Kasumi-1 (cell line): ENCODE measurements around the gene SPRYD7.
"Not testable (repeated sequence)": the region's sequence is repeated elsewhere in the genome, so short reads cannot be mapped to it uniquely, and the experiment has no call there.

Experiments used
- DNase-seq, 2 experiments: peaks; one replicate each; lab custom pipeline; 2025; lab: John Stamatoyannopoulos, UW

SPRYD7 gene, protein sequence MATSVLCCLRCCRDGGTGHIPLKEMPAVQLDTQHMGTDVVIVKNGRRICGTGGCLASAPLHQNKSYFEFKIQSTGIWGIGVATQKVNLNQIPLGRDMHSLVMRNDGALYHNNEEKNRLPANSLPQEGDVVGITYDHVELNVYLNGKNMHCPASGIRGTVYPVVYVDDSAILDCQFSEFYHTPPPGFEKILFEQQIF

DNA sequence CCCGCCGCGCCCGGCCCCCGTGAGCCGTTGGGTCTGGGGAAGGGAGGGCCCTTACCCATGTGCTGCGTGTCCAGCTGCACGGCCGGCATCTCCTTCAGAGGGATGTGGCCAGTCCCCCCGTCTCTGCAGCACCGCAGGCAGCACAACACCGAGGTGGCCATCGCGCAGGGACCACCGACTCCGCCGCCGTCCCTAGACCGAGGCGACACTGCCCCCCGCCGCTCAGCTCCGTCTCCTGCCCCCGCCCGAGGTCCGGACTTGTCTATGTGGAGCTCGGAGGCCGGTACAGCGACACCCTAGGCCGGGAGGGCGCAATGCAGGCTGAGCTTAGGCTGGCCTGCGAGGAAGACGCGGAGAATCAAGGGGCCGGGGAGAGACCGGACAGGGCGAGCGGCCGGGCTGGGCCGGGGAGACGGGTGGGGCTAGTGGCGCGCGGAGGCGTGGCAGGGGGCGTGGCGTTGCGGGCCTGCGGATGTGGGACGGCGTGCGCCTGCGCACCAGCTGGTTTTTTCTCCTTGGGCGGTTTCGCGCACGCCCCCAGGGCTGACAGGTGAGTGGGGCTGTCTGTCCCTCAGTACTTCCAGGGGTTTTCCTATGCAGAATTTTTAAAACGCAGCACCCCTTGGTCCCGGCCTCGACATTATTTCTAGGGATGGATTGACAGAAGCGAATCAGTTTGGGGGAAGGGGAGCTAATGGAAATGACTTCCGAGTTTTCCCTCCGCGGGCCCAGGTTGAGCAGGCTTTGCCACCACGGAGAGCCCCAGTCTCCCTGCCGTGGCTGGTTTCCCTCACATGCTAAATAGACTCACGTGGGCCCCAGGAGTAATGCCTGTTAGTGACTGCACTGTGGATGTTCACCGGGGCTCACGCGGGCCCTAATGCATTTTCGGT is at the start of gene SPRYD7:
SPRYD7 (minus strand) TSS at position 266 of the 893 bp plus-strand sequence; CDS start at position 161, 105 bp downstream.
- DNase-seq, result peak; percentile 97 to 98

DNA sequence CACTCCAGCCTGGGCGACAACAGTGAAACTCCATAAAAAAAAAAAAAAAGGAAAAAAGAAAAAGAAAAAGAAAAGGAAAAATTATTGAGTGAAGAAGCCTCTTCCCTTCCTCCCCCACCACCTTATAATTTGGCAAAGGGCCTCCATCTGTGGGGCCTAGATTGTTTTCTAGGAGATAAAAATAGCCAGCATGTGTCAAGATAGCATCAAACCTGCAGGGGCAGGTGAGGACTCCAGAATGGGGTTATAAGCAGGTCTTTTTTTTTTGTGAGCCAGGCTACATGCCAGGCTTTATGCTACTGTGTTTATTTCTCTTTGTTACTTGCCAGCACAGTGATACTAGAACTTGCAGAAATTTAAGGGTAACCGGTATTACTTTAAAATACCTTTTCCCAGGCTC is 49.0 kb upstream of the SPRYD7 start:
- DNase-seq, result no peak

DNA sequence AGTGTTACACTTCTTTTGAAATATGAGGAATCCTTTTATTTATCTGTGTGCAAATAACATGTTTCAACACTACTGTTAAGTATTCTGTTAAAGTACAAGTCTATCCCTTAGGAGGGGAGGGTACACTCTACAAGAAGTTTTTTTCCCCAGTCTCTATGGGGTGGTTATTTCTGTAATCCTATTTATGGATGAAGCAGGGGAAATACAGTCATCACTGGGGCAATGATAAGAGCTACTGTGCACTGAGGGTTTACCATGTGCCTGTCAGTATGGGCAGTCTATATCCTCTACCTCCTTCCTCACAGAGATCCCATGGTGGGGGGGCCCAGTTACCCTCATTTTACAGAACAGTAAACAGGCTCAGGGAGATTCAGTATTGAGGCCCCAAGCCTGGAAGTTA is 44.1 kb upstream of the SPRYD7 start:
- DNase-seq, result peak; percentile 56 to 59

DNA sequence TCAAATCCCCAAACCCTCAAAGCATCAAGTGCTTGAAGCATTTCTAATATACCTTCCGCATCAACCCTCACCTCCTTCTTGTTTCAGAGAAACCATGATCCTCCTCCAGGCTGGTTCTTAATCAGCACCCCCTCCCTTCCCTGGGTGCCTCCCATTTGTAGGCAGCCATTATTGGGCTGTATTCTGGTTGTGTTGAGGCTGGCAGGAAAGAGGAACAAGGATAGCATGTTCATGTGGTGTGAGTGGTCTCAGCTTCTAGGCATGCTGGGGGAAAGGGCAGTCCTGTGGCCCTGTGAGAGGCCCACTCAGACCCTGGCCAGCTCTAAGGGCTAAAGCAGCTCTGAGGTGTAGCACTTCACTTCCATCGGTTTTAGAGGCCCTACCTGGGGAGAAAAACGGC is 41.9 kb upstream of the SPRYD7 start:
- peak; percentile 20 to 22 for DNase-seq

DNA sequence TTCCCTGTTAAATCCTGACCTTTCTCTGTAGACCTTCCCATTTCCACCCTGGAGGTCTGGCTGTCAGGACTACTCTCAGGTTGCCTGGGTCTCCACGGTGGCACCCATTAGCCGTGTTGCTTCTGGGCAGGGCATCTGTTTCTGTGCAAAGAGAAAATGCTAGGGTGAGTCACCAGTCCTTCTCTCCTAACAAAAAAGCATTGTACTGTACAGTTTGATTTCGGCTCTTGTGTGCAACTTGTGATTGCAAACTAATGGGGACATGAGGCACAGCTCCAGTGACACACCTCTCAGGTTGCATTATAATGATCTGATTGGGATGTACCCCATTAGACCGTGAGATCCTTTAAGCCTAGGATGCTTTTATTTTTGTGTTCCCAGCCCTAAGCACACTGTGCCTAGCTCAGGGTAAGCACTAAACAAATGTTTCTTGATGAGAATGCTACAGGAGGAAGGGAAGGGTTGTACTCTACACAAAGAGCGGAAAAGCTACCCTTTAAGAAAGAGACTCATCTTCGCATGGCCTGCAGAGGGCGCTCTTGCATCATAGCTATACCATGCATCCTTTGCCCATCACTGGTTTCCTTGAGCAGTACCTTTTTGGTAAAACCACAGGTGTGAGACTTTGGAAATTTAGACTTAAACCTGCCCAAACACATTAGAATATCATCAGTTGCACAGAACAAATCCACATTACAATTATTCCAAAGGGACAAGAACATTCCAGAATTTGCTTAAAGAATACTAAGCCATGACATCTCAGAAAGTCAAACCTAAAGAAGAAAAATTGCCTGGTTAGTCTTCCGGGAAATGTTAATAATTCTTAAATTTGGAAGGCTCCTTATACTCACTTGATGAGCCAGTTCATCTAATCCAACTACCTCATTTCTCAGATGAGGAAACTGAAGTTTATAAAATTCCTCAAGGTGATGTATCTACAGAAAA is 40.4 kb upstream of the SPRYD7 start:
- DNase-seq, result peak; percentile 78 to 92

DNA sequence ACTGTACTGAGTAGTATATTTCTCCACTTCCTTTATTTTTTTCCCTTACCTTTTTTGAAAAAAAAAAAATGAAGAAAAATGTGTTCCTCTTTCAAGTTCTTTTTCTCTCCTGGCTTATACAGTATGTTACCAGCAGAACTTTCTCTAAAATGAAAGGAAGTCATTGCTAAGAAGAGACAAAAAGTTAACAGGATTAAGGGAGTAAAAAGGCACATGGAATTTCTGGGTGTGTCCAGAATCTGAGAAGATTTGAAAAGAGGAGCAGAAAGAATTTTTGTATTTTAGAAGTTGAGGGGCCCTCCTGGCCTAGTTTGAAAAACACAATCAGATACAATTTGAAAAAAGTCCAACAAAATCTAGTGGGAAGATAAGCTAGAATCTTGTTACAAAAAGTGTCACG is 39.7 kb upstream of the SPRYD7 start:
- DNase-seq, result no peak

DNA sequence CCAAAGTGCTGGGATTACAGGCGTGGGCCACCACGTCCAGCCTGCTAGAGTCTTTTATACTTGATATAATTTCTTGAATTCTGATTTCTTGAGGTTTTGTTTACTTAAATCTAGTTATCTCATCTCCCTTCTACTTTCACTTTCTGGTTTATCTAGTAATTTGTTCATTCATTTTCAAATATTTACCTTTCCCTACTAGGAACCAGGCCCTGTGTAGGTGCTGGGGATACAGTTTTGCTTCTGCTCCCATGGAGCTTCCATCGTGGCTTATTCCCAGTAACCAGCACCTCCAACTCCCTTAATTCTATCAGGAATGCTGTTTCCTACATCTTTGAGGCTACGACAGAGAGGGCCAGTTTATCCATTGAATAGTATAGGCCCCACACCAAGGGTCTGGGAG is 36.6 kb upstream of the SPRYD7 start:
- no peak for DNase-seq

DNA sequence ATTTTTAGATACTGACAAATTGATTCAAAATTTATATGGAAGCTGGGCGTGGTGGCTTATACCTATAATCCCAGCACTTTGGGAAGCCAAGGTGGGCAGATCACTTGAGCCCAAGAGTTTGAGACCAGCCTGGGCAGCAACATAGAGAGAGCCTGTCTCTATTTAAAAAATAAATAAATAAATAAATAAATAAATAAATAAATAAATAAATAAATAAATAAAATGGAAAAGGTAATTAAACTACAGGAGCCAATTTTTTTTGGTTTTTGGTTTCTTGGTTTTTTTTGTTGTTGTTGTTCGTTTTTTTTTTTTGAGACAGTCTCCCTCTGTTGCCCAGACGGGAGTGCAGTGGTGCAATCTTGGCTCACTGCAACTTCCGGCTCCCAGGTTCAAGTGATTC is 31.3 kb upstream of the SPRYD7 start:
- no peak for DNase-seq

DNA sequence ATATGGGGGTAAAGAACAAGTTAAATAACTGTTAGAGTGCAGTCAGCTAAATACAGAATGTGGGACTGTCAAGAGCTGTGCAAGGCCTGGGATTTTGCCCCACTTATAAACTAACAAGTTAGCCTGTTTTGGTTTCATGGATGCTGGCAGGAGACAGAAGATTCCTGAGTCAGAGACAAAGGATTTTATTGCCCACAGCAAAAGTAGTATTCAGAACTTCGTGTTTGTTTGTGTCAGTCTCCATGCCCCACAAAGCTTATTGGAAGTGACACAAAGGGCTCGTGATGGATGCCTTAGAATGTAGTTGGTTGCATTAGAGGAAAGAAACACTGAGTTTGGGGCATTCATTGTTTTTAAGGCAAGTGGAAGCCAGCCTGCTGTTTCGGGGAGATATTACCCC is 22.2 kb upstream of the SPRYD7 start:
- no peak for DNase-seq

DNA sequence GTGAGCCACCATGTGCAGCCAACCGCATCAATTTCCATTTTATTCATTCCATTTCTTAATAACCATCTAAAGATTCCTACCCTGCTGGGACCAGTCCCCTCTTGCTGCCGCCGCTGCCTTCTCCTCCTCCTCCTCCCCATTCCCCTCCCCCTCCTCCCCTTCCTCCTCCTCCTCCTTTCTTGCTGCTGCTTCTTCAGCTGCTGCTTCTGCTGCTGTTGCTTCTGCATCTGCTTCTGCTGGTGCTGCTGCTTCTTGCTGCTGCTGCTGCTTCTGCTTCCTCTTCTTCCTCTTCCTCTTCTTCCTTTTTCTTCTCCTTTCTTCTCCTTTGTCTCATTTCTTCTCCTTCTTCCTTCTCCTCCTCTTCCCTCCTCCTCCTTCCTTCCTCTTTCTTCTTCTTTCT is 20.0 kb upstream of the SPRYD7 start:
- DNase-seq, result peak in 1 of 2 experiments; percentile 38

DNA sequence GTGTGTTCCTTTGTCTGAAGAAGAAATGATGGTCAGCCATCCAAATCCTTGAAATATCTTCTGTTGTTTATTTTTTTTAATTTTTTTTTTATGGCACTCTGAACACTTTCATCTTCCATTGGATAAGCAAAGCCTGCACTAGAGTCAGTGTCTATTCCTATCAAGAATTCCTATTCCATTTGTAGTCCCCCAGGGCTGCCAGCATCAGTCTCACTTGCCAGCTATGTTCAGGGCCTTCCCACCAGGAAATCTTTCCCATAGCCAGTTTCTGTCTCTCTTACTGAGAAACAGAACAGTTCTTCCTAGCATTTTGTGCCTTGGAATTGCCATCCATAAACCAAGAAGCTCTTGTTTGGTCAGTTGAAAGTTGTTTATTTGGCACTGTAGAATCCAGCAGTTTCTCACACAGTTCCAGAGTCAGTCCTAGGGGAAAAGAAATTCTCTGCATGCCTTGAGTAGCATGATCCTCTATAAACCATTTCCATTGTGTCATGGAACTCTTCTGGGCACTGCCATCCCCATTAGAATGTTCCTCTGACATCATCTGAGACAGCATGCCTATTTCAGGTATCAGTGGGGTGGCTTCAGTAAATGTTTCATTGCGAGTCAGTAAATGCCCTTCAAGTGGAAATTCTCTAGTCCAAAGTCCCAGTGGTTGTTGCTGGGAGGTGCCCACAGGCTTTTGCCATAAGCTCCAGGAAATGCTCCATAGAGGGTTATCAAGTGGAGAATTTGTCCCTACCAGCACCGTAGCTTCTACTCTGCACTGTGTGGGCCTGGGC is 18.7 kb upstream of the SPRYD7 start:
- DNase-seq, result no peak

DNA sequence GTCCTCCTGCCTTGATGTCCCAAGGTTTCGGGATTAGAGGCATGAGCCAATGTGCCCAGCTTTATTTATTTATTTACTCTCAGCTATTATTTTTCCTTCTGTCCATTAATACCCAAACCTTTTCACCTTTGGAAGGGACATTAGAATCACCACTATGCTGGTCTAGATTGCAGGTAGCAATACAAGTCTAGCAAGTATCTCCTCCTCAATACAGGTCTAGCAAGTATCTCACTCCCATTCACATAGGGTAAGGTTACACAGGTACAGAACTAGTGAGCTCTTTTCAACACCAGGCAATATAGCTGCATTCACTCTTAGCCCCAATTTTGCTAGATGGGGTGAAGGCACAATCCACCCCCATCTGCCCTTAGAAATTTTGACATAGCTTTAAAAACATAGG is 17.4 kb upstream of the SPRYD7 start:
- DNase-seq, result no peak

DNA sequence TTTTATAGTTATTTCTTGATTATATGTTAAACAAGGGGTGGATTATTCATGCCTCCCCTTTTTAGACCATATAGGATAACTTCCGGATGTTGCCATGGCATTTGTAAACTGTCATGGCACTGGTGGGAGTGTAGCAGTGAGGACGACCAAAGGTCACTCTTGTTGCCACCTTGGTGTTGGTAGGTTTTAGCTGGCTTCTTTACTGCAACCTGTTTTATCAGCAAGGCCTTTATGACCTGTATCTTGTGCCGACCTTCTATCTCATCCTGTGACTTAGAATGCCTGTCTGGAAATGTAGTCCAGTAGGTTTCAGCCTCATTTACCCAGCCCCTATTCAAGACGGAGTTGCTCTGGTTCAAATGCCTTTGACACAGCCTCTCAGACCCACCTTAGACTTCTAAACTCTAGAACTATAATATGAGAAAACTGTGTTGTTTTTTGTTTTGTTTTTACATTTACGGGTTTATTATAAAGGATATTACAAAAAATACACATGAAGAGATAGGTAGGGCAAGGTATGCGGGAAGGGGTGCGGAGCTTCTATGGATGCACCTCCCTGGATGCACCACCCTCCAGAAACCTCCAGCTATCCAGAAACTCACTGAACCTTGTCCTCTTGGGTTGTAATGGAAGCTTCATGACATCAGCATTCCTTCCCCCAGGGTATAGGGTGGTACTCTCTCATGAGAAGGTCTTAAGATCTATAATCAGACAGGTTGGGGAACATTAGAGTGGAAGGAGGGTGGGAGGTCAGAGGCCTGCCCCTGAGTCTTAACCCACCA is 15.8 kb upstream of the SPRYD7 start:
- DNase-seq, result no peak

DNA sequence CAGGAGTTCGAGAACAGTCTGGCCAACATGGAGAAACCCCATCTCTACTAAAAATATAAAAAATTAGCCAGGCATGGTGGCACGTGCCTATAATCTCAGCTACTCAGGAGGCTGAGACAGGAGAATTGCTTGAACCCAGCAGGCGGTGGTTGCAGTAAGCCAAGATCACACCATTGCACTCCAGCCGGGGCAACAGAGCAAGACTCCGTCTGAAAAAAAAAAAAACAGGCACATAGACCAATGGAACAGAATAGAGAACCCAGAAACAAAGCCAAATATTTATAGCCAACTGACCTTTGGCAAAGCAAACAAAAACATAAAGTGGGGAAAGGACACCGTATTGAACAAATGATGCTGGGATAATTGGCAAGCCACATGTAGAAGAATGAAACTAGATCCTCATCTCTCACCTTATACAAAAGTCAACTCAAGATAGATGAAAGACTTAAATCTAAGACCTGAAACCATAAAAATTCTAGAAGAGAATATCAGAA is 12.7 kb upstream of the SPRYD7 start:
- DNase-seq, result not testable (repeated sequence)

DNA sequence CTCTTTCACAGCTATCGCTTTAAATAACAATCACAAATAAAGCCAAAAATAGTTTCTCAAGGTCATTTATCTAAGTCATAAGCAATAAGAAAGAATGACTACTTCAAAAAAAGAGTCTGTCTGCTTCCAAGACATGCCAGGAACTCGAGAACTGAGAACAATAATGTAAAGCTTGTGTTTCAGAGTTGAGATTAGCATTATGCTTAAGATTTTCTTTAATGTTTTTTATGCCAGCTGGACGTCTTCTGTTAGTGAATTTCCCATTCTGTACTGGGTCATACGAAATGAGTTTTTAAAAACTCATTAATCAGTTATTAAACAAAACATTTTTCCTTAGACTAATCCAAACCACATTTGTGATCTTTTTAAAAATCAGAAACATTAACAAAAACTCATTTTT is 3.2 kb upstream of the SPRYD7 start:
- no peak for DNase-seq

DNA sequence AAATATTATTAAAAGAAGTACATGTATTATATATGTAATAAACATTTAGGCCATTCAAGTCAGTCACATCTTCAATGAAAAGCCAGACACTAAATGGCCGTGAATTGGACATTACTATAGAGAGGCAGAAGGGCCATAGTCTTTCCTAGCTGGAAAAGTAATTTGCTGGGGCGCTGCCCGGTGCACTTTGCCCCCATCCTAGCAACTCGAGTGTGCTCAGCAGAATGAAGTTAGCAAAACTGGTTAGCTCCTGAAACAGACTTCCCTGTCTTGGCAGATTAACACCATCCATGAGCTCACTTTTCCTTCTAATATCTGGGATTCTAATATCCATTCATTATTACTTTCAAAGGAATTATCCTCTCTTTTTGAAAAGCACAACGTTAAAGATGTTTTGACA is 2.8 kb upstream of the SPRYD7 start:
- DNase-seq, result no peak

DNA sequence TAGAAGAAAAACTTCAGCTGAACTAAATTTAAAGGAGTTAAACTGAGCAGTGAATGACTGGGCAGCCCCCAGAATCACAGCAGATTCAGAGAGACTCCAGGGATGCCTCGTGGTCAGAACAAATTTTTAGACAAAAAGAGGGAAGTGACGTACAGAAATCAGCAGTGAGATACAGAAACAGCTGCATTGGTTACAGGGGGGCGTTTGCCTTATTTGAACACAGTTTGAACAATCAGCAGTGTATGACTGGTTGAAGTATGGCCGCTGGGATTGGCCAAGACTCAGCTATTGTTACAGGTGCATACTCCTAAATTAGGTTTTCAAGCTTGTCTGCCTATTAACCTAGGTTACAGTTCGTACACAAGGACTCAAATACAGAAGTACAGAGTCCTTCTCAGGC is 2.2 kb upstream of the SPRYD7 start:
- DNase-seq, result peak; percentile 43 to 62

DNA sequence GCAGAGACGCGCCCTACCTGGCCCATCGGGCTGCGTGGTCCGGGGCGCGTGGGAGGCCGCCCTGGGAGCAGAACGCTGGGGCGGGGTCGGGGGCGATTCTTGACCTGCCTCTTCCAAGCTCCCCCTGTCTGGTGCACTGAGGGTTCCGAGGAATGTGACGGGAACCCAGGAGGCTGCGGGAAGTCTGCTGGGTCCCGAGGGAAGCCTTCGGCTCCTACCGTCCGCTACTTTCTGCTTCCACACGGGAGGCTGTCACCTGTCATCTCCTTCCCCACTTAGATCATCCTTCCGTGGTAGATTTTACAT is 781 bp upstream of the SPRYD7 start:
- no peak for DNase-seq

DNA sequence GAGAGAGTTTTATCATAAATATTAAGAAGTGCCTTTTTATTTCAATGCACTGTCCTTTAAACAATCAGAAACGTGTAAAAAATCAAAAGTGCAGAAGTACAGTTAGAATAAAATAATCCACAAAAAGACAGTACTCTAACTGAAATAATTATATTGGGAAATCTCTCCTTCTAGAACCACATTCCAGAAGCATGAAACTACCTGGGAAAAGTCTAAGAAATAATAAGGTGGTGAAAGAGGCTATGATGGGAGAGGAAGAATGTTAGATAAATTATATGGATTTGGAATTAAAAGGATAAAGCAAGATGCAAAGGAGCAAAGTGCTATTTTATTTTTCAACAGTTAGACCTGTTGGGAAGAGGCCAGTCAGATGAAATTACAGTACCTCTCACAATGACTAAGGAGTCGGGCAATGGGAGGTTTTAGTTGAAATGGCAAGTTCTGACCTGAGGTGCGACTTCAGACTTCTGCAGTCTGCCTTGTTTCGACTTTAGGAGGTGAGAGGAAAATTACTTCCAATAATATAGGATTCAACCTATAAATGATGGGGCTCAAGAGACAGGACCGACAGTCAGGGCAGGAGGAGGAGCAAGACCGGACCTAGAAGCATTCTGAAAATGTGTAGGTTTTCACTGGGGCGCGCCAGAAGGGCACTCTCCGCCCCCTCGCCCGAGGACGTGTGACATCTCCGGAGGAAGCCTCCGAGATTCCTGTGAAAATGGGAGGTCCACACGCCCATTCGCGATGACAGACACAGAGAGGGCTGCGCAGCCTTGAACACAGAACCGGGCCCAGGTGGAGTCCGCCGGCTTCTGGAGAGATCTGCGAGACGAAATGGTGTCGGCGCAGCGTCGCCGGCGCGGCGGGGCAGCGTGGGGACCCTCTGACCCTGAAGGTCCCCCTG is 717 bp downstream of the SPRYD7 start:
- peak; percentile 36 to 65 for DNase-seq

DNA sequence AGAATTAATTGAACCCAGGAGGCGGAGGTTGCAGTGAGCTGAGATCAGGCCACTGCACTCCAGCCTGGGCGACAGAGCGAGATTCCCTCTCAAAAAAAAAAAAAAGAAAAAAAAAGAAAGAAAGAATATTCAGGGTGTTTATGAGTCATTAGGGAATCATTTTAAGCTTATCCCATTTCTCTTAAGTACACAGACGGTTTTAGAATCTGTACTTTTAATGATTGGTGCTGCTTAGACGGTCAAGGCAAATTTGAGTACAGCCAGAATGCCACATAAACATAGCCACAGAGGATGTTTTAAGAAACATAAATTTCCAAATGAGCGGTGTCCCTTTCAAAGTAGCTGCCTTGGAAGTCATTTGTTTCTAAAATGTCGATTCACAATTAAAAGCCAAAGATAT is 2.6 kb downstream of the SPRYD7 start:
- DNase-seq, result no peak
